Naive B cell (primary cell): Measurements from ENCODE around the gene SYT7. TPM values are rescaled to one million over a fixed set of nuclear protein-coding genes. Genes with fewer than 3 reads are reported as not detected.
A peak's percentile ranks its signal among the peaks of the same experiment; 100 is the strongest.

Experiments
- ATAC-seq, 2 donors: fragments of 150-1000 bp; cut with Tn5 transposase; 2 replicates each; pipeline ENCODE4 v1.10.0; 2021; ENCODE audit warnings: low read depth in 2 of 2, mild to moderate bottlenecking in 2 of 2, moderate library complexity in 2 of 2
- DNase-seq: peaks from one replicate; pipeline ENCODE4 v3.0.0; 2022
- H3K27ac Mint-ChIP-seq, 6 donors: one replicate each; pipeline ENCODE4 v1.8.0; 2020 to 2022; ENCODE audit warnings: mild to moderate bottlenecking in 6 of 6, mixed read lengths in 6 of 6, moderate library complexity in 5 of 6, inconsistent platforms in 2 of 6
- H3K27me3 Mint-ChIP-seq, 3 donors: one replicate each; pipeline ENCODE4 v1.8.0; 2021 to 2022; ENCODE audit warnings: mixed read lengths in 3 of 3, mild to moderate bottlenecking in 1 of 3
- H3K36me3 Mint-ChIP-seq, 2 donors: one replicate each; pipeline ENCODE4 v1.8.0; 2020 to 2022; ENCODE audit warnings: mixed read lengths in 2 of 2, inconsistent platforms in 1 of 2, mild to moderate bottlenecking in 1 of 2
- H3K4me1 Mint-ChIP-seq, 3 donors: one replicate each; pipeline ENCODE4 v1.8.0; 2020 to 2022; ENCODE audit warnings: mixed read lengths in 3 of 3, inconsistent platforms in 1 of 3, mild to moderate bottlenecking in 1 of 3, moderate library complexity in 1 of 3
- H3K4me3 Mint-ChIP-seq, 8 donors: one replicate each; pipeline ENCODE4 v1.8.0; 2020 to 2022; ENCODE audit warnings: mild to moderate bottlenecking in 8 of 8, mixed read lengths in 8 of 8, moderate library complexity in 8 of 8, inconsistent platforms in 2 of 8
- H3K9me3 Mint-ChIP-seq, 7 donors: one replicate each; pipeline ENCODE4 v1.8.0; 2020 to 2022; ENCODE audit warnings: mixed read lengths in 7 of 7, mild to moderate bottlenecking in 5 of 7, inconsistent platforms in 2 of 7, moderate library complexity in 1 of 7
- polyA plus RNA-seq, 6 donors: library from polyadenylated mRNA; unstranded; fragments of 300-500 nt; fragmentation: Illumina TruSeq; gene quantifications; one replicate each; pipeline ENCODE4 v1.2.3, GENCODE V29; 2021; ENCODE audit warnings: low read depth in 6 of 6

The SYT7 gene
- polyA plus RNA-seq, 6 donors from 2014 or later, result not detected

DNA sequence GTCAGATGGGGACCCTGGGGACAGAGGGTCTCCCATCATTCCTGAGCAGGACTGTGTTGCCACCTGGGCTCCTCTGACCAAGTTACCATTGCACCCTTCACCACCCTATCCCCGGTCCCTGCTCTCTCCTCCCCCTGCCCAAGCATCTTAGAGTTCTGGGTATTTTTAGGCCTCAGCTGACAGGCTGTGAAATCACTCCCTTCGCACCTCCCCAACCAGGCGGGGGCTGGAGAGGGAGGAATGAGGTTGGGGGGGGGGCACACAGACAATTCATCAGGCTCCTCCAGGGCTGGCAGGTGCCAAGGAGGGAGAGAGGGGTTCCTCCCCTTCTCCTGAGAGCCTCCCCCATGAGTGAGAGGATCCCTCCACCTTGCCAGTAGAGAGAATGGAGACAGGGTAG is 9.0 kb downstream of the SYT7 start:
- H3K4me1 Mint-ChIP-seq, result peaks cover 0 to 3% (median 0%) of the 10 kb centered on the region in 3 donors
- no peak for DNase-seq
- peaks cover 0 to 9% (median 3%) of the 10 kb centered on the region in 7 donors for H3K9me3 Mint-ChIP-seq
- no peak for ATAC-seq
- no peak overlapping the region for H3K27ac Mint-ChIP-seq
- peaks cover 43 to 82% (median 77%) of the 10 kb centered on the region in 3 donors for H3K27me3 Mint-ChIP-seq
- no peak overlapping the region for H3K4me3 Mint-ChIP-seq
- no peaks in the 10 kb centered on the region for H3K36me3 Mint-ChIP-seq

DNA sequence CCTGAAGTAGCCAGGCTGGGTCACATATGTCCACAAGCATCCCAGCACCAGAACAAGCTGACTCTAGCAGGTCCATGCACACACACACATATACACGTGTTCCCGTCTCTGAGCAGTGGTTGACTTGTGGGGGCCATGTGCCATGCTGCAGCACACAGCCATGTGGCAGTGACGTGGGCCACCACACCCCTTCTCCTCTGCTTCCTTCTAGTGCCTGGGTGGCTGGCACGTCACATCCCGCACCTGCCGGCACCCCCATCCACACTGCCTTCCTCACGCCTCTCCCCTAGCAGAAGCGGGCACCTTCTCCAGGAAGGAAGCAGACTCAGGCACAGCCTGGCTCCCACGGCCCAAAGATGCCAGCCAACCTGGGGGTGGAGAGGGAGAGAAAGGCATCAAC is 9.5 kb downstream of the SYT7 start:
- Mint-ChIP-seq H3K27me3 (peaks cover 43 to 81% (median 77%) of the 10 kb centered on the region in 3 donors), H3K4me3 (peak overlapping the region in 1 of 8 donors; percentile 69), H3K27ac (no peak overlapping the region), H3K4me1 (peaks cover 0 to 3% (median 0%) of the 10 kb centered on the region in 3 donors), H3K36me3 (no peaks in the 10 kb centered on the region), H3K9me3 (peaks cover 0 to 10% (median 3%) of the 10 kb centered on the region in 7 donors)
- no peak for ATAC-seq
- no peak for DNase-seq

DNA sequence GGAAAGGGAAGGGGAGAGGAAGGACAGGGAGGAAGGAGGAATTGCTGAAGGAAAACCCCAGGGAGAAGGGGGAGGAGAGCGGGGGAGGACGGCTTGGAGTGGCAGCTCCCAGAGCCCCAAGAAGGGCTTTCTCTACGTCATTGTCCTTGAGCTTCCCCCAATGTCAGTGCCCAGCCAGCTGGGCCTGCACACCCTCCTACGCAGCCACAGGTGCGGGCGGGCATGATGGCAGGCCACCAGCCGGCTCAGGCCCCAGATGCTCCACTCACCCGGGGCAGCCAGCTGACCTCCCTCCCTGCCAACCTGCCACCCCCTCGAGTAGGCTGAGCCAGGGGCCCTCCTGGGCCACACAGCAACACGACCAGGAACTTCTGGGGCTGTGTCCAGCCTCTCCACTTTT is 11.2 kb downstream of the SYT7 start:
- Mint-ChIP-seq H3K36me3 (no peaks in the 10 kb centered on the region), H3K27me3 (peaks cover 45 to 89% (median 84%) of the 10 kb centered on the region in 3 donors), H3K4me1 (peaks cover 0 to 3% (median 0%) of the 10 kb centered on the region in 3 donors), H3K9me3 (peaks cover 0 to 10% (median 3%) of the 10 kb centered on the region in 7 donors), H3K4me3 (no peak overlapping the region), H3K27ac (no peak overlapping the region)
- ATAC-seq (no peak), DNase-seq (no peak)

DNA sequence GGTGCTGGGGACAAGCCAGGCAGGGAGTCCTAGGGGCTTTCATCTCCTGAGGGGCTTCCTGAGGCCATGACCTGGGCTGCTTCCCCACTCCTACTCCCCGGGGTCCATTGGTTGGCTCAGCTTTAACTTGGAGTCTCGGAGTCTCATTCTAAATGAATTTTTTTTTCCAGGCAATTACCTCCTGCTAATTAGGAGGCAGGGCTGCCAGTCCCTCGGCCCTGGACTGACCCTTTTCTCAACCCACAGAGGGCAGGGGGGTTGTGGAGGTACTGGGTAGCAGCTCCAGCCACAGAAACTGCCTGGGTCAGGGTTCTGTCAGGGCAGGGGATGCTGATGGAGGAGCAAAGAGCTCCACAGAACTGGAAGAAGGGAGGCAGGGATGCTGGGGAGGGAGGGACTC is 11.9 kb downstream of the SYT7 start:
- Mint-ChIP-seq H3K4me3 (no peak overlapping the region), H3K9me3 (peaks cover 0 to 10% (median 3%) of the 10 kb centered on the region in 7 donors), H3K36me3 (no peaks in the 10 kb centered on the region), H3K27ac (no peak overlapping the region), H3K4me1 (peaks cover 0 to 3% (median 0%) of the 10 kb centered on the region in 3 donors), H3K27me3 (peaks cover 43 to 92% (median 85%) of the 10 kb centered on the region in 3 donors)
- ATAC-seq (no peak), DNase-seq (no peak)

DNA sequence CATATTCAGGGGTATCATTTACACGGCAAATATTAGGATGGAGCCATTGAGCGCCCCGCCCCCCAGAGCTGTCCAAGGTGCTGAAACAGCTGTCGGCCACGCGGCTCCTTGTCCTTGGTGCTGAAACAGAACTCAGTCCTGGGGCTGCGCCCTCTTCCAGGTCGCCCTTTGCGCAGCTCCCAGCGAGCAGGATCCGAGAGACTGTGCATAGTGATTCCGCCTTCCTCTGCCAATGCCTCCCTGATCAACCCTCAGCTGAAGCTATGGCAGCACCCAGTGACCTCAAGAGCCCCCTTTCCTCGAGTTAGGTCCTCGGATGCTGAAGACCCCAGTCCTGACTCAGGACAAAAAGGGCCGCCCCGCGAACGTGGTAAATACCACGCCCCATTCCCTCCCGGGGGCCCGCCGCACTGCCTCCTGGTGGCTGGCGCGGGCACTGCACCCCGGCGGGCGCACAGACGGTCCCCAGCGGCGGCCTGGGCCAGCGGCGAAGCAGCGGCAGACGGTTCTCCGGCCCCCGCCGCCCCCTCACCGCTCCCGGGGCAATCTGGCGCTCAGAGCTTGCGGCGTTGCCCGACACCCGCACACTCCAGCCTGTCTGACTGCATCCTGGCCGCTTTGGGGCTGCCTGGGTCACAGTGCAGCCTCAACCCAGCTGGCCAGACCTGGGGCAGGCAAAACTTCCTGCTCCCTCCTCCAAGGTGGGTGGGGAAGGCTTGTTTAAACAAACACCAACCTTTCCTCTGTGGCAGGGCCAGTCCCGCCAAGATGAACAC is 13.4 kb downstream of the SYT7 start:
- ATAC-seq, result peak; percentile 63 to 71
- Mint-ChIP-seq H3K36me3 (no peaks in the 10 kb centered on the region), H3K4me3 (no peak overlapping the region), H3K4me1 (peaks cover 0 to 3% (median 0%) of the 10 kb centered on the region in 3 donors), H3K9me3 (peaks cover 0 to 10% (median 3%) of the 10 kb centered on the region in 7 donors), H3K27ac (peak overlapping the region in 2 of 6 donors; percentile 57 to 77), H3K27me3 (peaks cover 34 to 92% (median 85%) of the 10 kb centered on the region in 3 donors)
- peak; percentile 61 for DNase-seq

DNA sequence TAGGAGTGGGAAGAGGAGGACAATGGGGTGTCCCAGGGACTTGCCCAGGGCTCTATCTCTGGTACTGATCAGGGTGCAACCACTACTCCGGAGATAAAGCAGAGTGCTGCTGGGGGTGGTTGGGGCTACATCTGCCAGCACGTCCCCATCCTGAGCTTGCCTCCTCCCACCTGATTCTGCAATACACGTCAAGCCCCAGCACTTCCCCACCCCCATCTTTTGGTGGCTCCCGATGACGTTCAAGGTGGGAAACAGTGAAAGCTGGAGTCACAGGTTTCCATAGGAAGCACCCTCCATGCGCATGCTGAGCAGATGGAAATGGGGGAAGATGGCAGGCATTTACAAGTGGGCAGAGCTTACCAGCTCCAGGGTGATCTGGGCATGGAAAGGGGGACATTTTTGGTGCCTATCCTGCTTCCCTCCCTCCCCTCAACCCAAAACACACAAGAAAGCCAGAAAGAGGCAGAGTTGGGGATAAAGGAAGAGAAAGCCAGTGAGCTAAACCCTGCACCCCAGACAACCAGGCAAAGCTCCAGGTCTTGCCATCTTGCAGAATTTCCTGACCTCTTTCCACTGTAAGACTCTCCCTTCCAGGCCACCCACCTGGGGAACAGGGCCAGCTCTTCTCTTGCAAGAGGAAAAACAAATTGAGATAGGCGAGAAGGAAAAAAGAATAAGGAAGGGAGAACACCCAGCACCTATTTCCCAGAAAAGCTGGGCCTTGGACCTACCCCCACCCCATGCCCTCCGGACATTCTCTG is 15.8 kb downstream of the SYT7 start:
- peaks cover 0 to 3% (median 0%) of the 10 kb centered on the region in 3 donors for H3K4me1 Mint-ChIP-seq
- H3K4me3 Mint-ChIP-seq, result peak overlapping the region in 1 of 8 donors; percentile 43
- peaks cover 0 to 10% (median 3%) of the 10 kb centered on the region in 7 donors for H3K9me3 Mint-ChIP-seq
- peaks cover 41 to 93% (median 83%) of the 10 kb centered on the region in 3 donors for H3K27me3 Mint-ChIP-seq
- no peaks in the 10 kb centered on the region for H3K36me3 Mint-ChIP-seq
- H3K27ac Mint-ChIP-seq, result no peak overlapping the region
- DNase-seq (no peak), ATAC-seq (no peak)

DNA sequence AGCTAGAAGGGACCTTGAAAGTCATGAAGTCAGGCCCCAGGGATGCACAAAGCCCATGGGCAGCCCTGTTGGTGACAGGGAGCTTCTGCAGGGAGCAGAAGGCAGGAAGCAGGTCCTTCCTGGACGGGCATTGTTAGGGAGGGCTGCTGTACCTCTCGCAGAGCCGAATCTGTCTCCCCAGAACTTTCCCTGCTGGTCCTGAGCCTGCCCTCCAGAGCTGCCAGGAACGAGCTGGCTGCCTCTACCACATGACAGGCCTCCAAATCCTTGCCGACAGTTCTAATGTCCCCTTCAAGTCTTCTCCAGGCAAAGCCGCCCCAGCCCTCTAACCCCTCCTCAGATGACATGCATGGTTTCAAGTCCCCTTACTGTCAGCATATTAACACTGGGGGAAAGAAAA is 20.1 kb downstream of the SYT7 start:
- Mint-ChIP-seq H3K27me3 (peaks cover 57 to 96% (median 89%) of the 10 kb centered on the region in 3 donors), H3K9me3 (peaks cover 0 to 3% (median 0%) of the 10 kb centered on the region in 7 donors), H3K4me1 (peaks cover 0 to 9% (median 4%) of the 10 kb centered on the region in 3 donors), H3K4me3 (no peak overlapping the region), H3K27ac (no peak overlapping the region), H3K36me3 (peaks cover 0 to 10% of the 10 kb centered on the region in 2 donors)
- ATAC-seq (no peak), DNase-seq (no peak)

DNA sequence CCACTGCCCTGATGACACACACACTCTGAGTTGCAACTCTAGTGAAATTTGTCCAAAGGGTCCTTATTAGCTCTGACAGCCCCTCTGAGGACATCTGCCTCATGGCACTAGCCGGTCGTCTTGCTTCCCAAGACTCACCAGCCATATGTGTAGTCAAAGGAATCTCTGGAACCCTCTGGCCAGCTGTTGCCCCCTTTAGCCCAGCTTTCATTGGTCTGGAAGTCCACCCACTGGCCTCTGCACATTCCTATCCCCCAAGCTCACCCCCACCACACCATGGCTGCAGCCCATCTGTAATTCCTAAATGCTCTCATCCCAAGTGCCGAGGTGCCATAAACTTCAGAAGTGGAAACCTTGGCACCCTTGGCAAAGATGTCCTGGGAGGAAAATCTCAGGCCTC is 24.3 kb downstream of the SYT7 start:
- Mint-ChIP-seq H3K4me3 (peak overlapping the region in 1 of 8 donors; percentile 40), H3K27me3 (peaks cover 59 to 90% (median 86%) of the 10 kb centered on the region in 3 donors), H3K9me3 (peaks cover 0 to 3% (median 0%) of the 10 kb centered on the region in 7 donors), H3K36me3 (peaks cover 0 to 10% of the 10 kb centered on the region in 2 donors), H3K4me1 (peaks cover 9 to 17% (median 14%) of the 10 kb centered on the region in 3 donors), H3K27ac (no peak overlapping the region)
- DNase-seq, result no peak
- no peak for ATAC-seq

DNA sequence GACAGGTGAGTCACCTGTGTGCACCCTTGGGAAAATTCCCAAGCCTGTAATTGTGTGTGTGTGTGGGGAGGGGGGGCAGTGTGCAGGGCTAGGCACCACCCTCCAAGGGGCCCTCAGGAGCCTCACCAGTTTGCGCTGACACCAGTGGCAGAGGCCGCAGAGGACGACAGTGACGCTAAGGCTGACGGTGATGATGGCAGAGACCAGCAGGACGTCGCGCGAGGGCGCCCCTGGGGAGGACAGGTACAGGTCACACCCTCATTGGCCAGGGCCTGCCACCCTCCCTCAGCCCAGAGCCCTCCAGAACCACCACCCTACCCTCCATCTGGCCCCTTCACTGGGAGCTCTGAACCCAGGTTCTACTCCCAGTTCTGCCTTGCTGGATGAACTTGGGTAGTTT is 24.9 kb downstream of the SYT7 start:
- Mint-ChIP-seq H3K36me3 (peaks cover 0 to 10% of the 10 kb centered on the region in 2 donors), H3K4me1 (peaks cover 12 to 20% (median 14%) of the 10 kb centered on the region in 3 donors), H3K4me3 (no peak overlapping the region), H3K27me3 (peaks cover 55 to 87% (median 87%) of the 10 kb centered on the region in 3 donors), H3K27ac (no peak overlapping the region), H3K9me3 (peaks cover 0 to 3% (median 0%) of the 10 kb centered on the region in 7 donors)
- ATAC-seq (no peak), DNase-seq (no peak)

DNA sequence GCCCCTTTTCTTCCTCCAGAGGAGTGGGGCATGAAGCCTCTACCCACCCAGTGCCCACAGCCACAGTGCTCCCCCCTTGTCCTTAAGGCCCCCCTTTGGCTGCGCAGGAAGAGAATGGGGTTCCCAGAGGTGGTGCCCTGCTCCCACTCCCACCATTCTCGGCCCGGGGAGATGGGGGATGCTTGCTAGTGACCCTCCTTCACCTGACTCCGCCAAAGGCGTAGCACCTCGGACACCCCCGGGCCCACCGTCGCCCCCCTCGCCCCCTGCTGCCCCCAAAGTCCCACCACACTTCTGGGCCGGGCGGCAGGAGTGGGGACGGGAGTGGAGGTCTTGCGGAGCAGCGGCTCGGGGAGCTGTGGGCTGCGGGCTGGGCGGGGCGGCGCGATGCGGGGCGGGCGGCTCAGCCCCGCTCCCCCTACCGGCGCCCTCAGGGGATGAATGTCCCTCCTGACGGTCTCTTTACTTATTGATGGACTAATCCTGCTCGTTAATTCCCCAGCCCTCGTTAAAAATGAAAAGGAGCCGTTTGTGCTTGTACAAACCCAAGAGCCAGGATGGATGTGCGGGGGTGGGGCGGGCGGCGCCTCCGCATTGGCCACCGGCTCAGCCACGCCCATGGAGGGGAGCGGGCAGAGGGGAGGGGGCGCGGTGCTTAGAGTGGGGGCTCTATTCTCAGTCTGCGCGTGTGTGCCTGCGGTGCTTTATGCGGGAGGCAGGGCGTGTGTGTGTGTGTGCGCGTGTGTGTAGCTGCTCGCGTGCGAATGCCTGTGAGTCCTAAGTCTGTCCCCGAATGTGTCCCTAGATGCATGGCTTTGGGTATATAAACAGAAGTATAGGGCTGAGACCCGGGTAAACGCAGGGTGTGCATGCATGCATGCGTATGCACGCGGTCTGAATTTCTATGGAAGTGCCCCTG is 25.6 kb downstream of the SYT7 start:
- peak overlapping the region in 1 of 8 donors; percentile 57 for H3K4me3 Mint-ChIP-seq
- H3K4me1 Mint-ChIP-seq, result peaks cover 14 to 21% (median 15%) of the 10 kb centered on the region in 3 donors
- ATAC-seq (peak in 1 of 2 donors; percentile 27), DNase-seq (no peak)
- H3K27me3 Mint-ChIP-seq, result peaks cover 50 to 86% (median 85%) of the 10 kb centered on the region in 3 donors
- H3K9me3 Mint-ChIP-seq, result peaks cover 0 to 3% (median 0%) of the 10 kb centered on the region in 7 donors
- H3K36me3 Mint-ChIP-seq, result peaks cover 0 to 10% of the 10 kb centered on the region in 2 donors
- no peak overlapping the region for H3K27ac Mint-ChIP-seq

DNA sequence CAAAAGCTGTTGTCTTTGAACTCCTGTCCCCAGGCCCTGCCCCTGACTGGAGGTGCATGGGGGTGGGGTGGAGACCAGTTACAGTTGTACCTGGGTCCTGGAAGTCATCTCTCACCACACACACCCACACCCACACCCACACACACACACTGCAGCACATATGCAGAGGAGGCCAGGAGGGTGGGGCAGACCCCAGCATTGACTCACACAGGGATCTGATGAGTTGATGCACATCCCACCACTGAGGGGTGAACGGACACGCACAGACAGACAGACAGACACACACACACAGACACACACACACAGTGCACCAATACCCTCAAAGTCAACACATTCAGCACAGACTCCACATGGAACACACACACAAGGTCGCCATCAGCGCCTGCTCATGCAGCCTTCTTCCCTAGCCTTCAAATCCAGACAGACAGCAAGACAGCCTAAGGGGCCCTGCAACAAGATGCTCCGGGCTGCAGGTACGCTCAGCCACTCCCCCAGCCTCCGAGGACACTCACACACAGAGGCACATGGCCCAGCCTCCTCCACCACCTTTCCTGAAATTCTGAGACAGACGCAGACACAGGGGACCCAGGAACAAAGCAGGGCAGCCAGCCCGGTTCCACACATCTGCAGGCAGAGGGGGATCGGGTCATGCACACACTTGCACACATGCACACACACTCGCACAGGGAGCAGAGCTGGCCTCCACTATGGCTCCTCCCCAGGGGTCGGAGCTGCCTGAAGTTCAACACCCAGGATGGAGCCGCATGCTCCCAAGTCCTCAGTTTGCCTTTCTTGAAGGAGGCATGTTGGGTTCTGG is 26.5 kb downstream of the SYT7 start:
- no peak overlapping the region for H3K27ac Mint-ChIP-seq
- peaks cover 0 to 10% of the 10 kb centered on the region in 2 donors for H3K36me3 Mint-ChIP-seq
- H3K4me1 Mint-ChIP-seq, result peaks cover 14 to 21% (median 15%) of the 10 kb centered on the region in 3 donors
- peaks cover 0 to 3% (median 0%) of the 10 kb centered on the region in 7 donors for H3K9me3 Mint-ChIP-seq
- no peak for DNase-seq
- no peak for ATAC-seq
- H3K27me3 Mint-ChIP-seq, result peaks cover 48 to 88% (median 77%) of the 10 kb centered on the region in 3 donors
- H3K4me3 Mint-ChIP-seq, result peak overlapping the region in 2 of 8 donors; percentile 29 to 42
